Epithelial cell of proximal tubule (primary cell): ENCODE data around the gene MAP7. TPM values are rescaled to one million over a fixed set of nuclear protein-coding genes. Genes with fewer than 3 reads are reported as not detected.
"Not testable (repeated sequence)": the region's sequence is repeated elsewhere in the genome, so short reads cannot be mapped to it uniquely, and the experiment has no call there.

Source experiments
- DNase-seq: peaks from one replicate; pipeline ENCODE4 v3.0.0-alpha.2; 2011; ENCODE audit warnings: low read depth
- H3K4me3 ChIP-seq: 2 replicates; pipeline ENCODE4 v1.5.1; 2011; ENCODE audit warnings: low read depth, mild to moderate bottlenecking, low read length
- CTCF ChIP-seq: conservative IDR thresholded peaks from 2 replicates; pipeline ENCODE4 v1.5.1; 2012; ENCODE audit warnings: low read depth, mild to moderate bottlenecking, low read length
- total RNA-seq: library from RNA; depleted of rRNA; stranded (reverse); fragments of >200 nt; gene quantifications from 2 replicates; pipeline ENCODE4 v1.2.3, GENCODE V29; 2015

Gene MAP7
- total RNA-seq, 1 donor from 2014 or later, result 16.1 TPM

- H3K4me3 ChIP-seq, result no peak overlapping the region
- TF ChIP-seq CTCF, result no peak
- DNase-seq, result peak; percentile 83
These were observed 146.9 kb downstream of the MAP7 start for GRCh38 chr6:136403110-136403980.

- DNase-seq, result no peak
- no peak overlapping the region for H3K4me3 ChIP-seq
- no peak for TF ChIP-seq CTCF
These were observed 148.5 kb downstream of the MAP7 start for GRCh38 chr6:136401749-136402148.

- not testable (repeated sequence) for DNase-seq, H3K4me3 ChIP-seq
These were observed 149.0 kb downstream of the MAP7 start for GRCh38 chr6:136401236-136401635.

GRCh38 chr6:136398453-136398852 lies 151.8 kb downstream of the MAP7 start:
- DNase-seq, result no peak
- no peak for TF ChIP-seq CTCF
- no peak overlapping the region for H3K4me3 ChIP-seq

GRCh38 chr6:136396908-136397307 lies 153.3 kb downstream of the MAP7 start:
- no peak overlapping the region for H3K4me3 ChIP-seq
- no peak for DNase-seq
- no peak for TF ChIP-seq CTCF

GRCh38 chr6:136390959-136391358 lies 159.3 kb downstream of the MAP7 start:
- DNase-seq, H3K4me3 ChIP-seq: not testable (repeated sequence)

GRCh38 chr6:136387316-136387715 lies 162.9 kb downstream of the MAP7 start:
- DNase-seq, result no peak
- no peak overlapping the region for H3K4me3 ChIP-seq
- no peak for TF ChIP-seq CTCF

- no peak overlapping the region for H3K4me3 ChIP-seq
- no peak for DNase-seq
- TF ChIP-seq CTCF, result no peak
These were observed 166.8 kb downstream of the MAP7 start for GRCh38 chr6:136383268-136383937.
